Tibial nerve (tissue), 3 donors: Measurements from ENCODE around the gene RASL10B.

Source experiments
- POLR2A ChIP-seq, 2 donors: fragments of 450-650 bp; IDR thresholded peaks; one replicate each; pipeline ENCODE4 v1.6.1; 2017; ENCODE audit warnings: antibody characterized with exemption in 2 of 2, mild to moderate bottlenecking in 2 of 2, moderate library complexity in 2 of 2
- TF ChIP-seq, protein P1 (sequence below), 5 experiments: fragments of 200-600 bp in 3 of 5; fragments of 450-650 bp in 2 of 5; sonication (generic) in 3 of 5; IDR thresholded peaks; one replicate each; pipeline ENCODE4 v1.5.1; 2016 to 2019; ENCODE audit warnings: antibody characterized with exemption in 5 of 5, mild to moderate bottlenecking in 3 of 5, moderate library complexity in 2 of 5

DNA sequence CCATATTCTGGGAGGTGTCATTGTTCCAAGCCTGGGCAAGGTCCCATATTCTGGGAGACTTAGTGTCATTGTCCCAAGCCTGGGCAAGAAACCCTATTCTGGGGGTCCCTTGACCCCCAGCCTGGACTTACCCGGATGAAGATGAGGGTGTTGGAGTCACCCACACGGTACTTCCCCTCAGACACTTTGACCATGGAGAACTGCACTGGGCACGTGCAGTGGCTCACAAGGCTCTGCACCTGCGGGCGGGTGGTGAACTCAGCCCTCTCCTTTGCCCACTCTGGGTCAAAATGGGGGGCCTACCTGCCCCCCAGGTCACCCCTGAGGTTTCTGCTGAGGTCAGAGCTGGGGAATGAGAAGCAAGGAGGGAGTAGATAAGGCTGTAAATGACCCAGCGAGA lies 17.5 kb downstream of the RASL10B start:
- TF ChIP-seq, protein P1, sequence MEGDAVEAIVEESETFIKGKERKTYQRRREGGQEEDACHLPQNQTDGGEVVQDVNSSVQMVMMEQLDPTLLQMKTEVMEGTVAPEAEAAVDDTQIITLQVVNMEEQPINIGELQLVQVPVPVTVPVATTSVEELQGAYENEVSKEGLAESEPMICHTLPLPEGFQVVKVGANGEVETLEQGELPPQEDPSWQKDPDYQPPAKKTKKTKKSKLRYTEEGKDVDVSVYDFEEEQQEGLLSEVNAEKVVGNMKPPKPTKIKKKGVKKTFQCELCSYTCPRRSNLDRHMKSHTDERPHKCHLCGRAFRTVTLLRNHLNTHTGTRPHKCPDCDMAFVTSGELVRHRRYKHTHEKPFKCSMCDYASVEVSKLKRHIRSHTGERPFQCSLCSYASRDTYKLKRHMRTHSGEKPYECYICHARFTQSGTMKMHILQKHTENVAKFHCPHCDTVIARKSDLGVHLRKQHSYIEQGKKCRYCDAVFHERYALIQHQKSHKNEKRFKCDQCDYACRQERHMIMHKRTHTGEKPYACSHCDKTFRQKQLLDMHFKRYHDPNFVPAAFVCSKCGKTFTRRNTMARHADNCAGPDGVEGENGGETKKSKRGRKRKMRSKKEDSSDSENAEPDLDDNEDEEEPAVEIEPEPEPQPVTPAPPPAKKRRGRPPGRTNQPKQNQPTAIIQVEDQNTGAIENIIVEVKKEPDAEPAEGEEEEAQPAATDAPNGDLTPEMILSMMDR (IDR thresholded peaks at IDR 0.05) = no peak
- no peak for TF ChIP-seq POLR2A (IDR thresholded peaks at IDR 0.05)
